GM18519 (cell line): ENCODE data around the gene CDC5L.
"Not testable (repeated sequence)": the region's sequence is repeated elsewhere in the genome, so short reads cannot be mapped to it uniquely, and the experiment has no call there.

Experiments
- ATAC-seq: cut with Tn5 transposase; IDR thresholded peaks from one replicate; pipeline ENCODE4 v1.9.1; 2021; ENCODE audit warnings: mild to moderate bottlenecking, moderate library complexity; ENCODE audit not compliant: unreplicated experiment, low FRiP score

The CDC5L gene

DNA sequence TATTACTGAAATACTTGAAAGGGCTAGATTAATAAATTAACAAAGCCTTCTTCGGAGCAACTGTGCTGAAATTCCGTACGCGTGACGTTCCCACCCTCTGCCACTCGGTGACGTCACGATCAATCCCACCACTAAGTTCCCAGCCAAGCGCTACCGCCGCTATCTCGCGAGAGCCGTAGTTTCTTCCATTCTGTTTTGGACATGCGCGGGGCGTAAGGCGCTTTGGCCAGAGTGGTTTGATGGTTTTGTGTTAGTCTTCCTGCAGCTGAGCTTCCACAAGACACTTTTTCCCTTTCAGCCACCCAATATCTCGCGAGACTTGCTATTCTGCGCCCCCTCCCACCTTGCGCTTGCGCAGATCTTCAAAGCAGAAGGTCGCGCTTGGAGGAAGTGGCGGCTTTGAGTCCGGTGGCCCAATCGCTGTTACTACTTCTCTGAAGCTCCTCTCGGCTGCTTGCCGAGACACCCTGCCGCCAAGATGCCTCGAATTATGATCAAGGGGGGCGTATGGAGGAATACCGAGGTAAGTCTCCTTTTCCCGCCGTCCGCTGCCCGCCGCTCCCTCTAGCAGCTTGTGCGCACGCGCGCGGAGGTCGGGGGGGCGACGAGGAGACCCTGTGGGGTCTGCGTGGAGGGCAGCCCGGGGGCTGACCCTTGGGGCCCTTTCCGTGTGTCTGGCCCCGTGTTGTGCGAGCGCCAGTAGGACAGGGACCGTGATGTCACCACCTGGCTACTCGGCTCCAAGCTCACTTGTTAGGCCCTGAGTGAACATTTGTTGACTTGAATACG lies at the start of gene CDC5L:
Gene CDC5L, plus strand, starts transcription at position 361 of the 789 bp plus-strand sequence. Its CDS starts 118 bp downstream, at position 479.
- peak; percentile 76 for ATAC-seq

DNA sequence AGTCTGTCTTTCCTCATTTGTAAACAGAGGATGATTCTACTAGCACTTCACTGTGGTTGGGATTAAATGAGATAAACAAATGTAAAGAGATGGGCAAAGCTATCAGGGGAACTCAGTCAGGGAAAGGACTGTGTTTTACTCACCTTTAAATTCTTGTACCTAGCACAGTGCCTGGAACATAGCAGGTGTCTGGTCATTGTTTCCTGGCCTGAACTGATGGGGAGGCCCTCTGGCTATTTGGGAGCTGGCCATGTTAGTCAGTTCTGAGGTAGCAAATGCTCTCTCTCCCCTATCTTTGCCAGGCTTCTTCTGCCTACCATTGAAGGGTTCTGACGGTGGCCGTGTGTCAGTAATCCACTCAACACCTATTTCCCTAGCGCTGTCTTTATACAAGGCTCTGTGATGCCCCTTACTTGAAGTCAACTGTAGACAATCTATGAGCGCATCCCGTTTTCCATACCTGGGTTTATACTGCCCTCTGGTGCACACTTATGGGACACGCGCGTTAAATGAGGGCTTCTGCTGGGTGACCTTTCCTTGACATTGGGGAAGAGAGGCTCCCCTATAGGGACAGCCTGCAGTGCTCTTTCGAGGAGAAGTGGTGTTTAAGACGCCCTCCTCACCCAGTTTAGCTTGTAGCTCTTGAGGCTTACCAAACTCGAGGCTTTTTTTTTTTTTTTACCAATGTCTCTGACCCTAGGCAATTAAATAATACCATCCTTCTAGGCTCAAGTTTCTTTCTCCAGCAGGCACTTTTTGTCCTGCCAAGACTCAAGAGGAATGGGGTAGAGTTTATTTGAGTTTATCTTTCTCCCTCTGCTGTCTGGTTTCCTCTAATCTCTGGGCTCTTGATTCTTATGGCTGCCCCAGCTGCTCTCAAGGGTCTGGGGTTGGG lies 49.0 kb upstream of the CDC5L start:
- ATAC-seq = no peak

DNA sequence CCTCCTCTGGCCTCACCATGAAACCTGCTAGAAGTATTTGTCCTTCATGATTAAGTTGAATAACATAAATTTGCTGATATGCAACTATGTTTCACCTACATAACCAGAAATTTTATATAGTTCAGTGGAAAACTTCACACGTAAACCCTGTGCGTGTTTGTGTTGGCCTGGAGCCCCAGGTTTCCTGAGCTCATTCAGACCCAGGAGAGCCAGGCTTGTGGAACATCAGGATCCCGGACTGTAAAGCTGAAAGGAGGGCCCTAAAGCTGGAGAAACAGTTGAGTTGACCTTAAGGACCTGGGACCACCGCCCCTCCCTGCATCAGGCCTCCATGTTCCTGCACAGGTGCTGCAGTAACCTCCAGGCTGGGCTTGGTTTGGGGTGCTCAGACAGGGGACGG lies 48.2 kb upstream of the CDC5L start:
- ATAC-seq = no peak

DNA sequence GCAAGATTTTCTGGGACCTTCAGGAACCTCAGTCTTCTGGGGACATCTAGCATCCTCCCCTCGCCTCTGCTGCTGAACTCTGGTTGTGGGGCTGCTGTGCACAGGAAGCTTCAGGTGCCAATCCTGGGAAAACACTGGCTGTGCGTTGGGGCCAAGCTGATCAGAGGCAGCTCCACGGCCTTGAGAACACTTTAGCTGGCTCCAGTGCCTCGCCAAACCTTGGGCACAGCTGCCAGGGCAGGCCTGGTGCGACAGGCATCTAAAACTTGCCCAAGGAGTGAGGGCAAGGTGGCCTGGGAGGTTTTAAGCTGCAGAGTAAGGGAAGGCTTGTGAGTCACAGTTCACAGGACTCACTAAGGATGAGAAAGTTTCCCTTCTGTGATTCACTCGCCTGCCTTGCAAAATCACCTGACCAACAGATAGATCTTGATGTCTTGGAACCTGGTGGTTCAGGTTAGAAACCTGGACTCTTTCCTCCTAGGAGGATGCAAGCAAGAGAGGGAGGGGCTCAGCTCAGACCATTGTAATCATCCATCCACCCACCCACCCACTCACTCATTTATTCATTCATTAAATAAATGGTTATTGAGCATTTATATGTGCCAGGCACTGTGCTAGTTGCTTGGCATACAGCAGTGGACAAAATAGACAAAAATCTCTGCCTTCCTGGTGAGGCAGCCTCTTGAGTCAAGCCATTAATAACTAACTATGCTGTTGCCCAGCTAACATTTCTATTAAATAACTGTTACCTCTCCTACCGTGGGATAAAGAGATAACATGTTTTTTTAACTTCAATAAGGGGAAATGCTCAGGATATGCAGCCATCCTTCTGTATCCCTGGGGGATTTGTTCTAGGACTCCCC lies 47.5 kb upstream of the CDC5L start:
- ATAC-seq = no peak

DNA sequence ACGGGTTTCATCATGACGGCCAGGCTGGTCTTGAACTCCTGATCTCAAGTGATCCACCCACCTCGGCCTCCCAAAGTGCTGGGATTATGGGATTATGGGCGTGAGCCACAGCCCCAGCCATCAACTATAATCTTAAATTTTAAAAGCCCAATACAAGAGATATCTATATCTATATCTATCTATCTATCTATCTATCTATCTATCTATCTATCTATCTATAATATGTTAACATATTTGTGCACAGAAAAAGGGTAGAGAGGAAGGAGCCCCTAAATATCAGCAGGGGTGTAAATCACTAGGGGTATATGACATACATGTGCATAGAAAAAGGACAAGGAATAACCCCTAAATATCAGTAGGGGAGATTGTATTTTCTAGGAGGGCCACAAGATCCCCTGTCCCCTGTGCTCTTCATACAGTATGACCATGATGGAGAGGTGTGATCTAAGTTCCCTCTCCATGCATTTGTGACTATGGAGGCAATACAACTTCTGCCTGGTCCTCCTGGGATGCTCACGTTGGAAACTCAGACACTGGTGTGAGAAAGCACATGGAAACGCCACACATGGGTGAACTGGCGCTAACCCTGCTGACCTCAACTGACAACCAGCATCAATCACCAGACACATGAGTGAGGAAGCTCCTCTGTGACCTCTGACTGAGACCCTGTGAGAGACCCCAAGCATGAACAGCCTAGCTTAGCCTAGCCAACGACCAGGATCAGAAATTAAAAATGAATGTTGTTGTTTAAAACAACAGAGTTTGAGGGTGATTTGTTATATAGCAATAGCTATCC lies 46.2 kb upstream of the CDC5L start:
- ATAC-seq = no peak

DNA sequence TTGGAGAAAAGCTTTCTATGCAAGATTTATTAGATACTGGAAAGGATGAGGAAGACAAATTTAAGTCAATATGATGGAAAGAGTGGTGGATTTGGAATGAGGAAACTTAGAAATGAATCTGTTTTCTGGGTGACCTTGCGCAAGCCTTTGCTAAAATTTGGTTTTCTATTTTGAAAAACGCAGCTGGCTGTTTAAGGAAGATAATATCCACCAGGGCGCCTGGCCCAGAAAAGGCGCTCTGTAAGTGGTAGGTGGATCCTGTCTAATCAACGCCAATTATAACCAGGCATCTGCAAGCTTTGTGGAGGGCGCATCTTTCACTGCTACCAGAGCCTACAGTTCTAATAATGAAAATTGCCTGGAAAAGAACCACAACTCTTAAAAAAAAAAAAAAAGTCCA lies 45.5 kb upstream of the CDC5L start:
- ATAC-seq = no peak

DNA sequence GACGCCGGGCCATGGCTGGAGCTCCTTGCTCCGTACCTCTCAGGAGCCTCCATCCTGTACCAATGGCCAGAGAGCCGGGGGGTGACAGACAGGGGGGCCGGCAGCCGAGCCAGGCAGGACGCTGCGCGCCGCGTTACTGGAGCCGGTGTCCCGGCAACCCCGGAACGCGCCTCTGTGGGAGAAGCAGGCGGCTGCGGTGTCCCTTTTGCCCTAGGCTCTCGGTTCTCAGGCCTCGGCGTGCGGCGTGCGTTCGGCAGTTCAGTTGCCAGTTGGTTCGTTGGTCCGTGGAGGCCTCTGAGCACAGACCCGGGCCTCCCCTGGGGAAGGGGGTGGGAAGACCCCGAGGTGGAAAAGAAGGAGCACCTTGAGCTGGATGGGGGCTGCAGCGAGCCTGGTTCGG lies 45.0 kb upstream of the CDC5L start, which contains the start of gene SPATS1:
Gene SPATS1, plus strand, starts transcription at position 162 of the 400 bp plus-strand sequence. CDS start 446 bp downstream, outside the sequence.
- no peak for ATAC-seq

DNA sequence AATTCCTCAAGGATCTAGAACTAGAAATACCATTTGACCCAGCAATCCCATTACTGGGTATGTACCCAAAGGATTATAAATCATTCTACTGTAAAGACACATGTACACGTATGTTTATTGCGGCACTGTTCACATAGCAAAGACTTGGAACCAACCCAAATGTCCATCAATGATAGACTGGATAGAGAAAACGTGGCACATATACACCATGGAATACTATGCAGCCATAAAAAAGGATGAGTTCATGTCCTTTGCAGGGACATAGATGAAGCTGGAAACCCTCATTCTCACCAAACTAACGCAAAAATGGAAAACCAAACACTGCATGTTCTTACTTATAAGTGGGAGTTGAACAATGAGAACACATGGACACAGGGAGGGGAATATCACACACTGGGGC lies 40.7 kb upstream of the CDC5L start:
- not testable (repeated sequence) for ATAC-seq

DNA sequence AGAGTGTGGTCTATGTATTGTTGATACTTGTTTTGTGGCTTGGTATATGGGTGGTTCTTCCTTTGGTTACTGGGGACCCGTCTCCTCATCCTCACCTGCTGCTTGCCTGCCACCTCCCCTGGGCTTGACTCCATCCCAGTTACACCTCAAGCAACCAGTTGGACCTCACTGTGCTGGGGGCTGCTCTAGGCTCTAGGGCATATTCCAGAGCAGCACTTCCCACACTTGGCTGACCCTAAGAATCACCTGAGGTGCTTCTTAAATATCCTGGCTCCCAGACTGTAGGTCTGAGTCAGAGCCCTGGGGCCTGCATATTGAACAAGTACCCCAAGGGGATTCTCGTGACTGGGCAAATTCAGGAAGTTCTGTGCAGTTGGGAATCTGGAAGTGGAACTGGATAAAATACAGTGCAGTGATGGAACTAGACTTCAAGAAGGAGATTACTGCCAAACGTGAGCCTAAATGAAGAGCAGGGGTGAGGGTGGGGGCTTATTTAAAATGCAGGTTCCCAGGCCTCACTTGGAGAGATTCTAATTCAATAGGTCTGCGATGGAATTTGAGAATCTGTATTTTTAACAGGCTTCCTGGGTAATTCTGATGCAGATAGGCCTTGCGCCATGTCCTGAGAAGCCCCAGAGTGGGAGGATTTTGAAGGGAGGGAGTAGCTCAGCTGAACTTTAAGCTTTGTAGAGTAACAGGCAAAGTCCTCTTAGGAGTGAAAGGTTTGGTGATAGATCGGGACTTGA lies 37.4 kb upstream of the CDC5L start:
- ATAC-seq = no peak

DNA sequence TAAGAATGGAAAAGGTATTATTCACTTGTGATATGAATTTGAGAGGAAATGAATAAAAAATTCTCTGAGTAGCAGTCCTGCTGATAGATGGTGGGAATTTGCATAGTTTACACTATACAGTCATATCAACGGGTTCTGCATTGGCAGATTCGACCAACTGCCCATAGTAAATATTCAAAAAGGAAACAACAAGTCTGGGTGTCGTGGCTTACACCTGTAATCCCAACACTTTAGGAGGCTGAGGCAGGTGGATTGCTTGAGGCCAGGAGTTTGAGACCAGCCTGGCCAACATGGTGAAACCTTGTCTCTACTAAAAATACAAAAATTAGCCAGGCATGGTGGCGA lies 36.9 kb upstream of the CDC5L start:
- not testable (repeated sequence) for ATAC-seq

DNA sequence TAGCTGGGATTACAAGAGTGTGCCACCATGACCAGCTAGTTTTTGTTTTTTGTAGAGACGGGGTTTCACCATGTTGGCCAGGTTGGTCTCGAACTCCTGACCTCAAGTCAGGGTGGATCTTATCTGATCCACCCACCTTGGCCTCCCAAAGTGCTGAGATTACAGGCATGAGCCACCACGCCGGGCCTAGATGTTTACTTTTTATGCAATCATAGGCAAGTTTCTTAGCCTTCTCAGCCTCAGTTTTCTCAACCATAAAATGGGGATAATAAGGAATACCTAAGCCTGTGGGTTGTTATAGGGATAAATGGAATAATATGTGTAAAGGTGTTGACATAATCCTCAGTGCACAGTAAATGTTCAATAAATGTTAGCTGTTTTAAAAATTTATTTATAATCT lies 35.2 kb upstream of the CDC5L start:
- ATAC-seq = no peak

DNA sequence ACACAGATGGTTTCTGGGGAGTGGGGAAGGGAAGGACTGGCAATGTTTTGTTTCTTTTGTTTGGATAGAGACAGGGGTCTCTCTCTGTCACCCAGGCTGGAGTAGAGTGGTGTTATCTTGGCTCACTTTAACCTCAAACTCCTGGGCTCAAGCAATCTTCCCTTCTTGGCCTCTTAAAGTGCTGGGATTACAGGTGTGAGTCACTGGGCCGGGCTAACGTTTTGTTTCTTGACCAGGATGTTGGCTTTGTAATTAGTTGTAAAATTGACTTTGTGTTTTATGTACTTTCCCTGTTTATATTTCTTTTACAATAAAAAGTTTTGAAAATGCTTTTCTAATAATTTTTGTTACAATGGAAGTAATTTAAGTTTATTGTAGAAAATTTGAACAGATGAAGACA lies 34.2 kb upstream of the CDC5L start:
- no peak for ATAC-seq

DNA sequence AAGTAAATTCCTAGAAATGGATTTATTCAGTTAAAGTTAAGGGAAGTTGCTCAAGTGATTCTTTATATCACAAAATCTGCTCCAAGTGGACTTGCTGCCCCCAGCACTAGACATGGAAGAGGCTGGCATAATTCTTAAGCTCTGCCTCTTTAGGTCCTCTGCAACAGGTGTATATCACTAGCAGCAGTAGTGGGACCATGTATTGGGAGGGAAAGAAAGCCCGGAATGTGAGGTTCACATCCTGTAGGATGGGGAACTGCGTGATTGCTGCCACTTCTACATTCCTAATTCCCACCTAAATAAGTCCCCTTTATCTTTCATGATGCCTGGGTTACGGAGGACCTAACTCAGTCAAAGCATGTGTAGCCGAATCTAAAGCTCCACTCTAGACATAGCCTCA lies 31.9 kb upstream of the CDC5L start:
- ATAC-seq = no peak

DNA sequence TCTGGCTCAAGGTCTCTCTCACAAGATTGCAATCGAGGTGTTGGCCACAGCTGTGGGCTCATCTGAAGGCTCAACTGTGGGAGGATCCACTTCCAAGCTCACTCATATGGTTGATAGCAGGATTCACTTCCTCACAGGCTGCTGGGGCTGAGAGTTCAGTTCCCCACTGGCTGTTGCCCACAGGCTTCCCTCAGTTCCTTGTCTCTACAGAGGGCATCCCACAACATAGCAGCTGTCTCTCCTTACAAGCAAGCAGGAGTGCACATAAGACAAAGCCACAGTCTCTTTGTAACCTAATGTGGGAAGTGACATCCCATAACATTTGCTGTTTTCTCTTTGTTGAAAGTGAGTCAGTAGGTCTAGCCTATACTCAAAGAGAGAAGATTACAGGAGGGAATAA lies 31.0 kb upstream of the CDC5L start:
- ATAC-seq = no peak

DNA sequence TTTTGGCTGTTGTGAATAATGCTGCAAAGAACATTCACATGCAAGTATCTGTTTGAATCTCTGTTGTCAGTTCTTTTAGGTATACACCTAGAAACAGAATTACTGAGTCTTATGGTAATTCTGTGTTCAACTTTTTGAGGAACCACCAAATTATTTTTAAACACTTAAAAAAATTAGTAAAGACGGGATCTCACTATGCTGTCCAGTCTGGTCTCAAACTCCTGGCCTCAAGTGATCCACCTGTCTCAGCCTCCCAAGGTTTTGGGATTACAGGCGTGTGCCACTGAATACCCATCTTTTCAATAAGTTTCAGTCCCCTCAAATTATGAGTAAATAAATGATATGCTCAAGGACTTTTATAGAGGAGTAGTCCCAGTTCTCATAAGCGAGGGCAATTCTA lies 27.5 kb upstream of the CDC5L start:
- ATAC-seq = no peak

DNA sequence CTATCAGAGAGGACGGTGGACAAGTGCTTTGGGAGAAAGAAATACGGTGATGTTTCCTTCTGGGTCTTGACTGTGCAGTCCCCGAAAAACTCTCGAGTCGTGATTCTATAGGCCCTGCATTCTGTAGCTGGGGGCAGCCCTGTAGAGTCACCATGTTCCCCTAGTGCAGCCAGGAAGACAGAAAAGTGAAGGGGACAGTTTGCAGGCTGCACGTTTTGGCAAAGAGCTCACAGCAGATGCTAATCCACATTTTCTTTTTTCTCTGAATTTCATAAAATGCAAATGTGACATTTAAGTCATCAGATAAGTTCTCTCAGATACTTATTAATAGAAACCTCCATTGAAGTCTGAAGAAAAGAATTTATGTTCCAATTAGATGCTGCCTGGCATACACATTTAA lies 25.6 kb upstream of the CDC5L start:
- no peak for ATAC-seq

DNA sequence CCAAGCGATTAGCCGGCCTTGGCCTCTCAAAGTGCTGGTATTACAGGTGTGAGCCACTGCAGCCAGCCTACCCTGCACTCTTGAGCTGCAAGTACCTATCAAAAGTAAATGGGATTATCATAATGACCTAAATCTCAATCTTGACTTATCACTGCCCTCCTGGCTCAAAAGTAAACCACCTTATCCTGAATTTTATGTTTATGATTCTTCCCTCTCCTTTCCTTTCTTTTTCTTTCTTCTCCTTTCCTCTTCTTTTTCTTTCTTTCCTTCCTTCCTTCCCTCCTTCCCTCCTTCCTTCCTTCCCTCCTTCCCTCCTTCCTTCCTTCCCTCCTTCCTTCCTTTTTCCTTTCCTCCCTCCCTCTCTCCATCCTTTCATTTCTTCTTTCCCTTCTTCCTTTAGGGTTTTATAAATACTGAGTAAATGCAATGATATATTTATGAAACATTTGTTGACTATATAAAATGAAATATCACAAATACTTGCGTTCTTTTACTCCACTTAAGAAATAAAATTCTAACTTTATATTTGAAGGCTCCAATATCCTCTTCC lies 24.1 kb upstream of the CDC5L start:
- no peak for ATAC-seq

DNA sequence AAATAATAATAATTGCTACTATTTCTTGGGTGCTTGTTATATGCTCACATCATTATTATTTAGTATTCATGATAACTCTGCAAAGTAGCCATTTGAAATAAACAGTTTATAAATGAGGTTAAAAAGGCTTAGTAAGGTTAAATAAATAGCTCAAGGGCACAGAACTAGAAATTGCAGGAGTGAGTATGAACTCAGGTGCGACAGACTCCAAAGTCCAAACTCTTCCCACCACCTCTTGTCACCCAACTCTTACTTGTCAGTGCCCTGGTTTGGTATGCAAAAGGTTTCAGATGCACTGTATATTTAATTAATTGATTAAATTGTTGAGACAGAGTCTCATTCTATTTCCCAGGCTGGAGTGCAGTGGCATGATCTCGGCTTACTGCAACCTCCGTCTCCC lies 20.7 kb upstream of the CDC5L start:
- ATAC-seq = no peak

DNA sequence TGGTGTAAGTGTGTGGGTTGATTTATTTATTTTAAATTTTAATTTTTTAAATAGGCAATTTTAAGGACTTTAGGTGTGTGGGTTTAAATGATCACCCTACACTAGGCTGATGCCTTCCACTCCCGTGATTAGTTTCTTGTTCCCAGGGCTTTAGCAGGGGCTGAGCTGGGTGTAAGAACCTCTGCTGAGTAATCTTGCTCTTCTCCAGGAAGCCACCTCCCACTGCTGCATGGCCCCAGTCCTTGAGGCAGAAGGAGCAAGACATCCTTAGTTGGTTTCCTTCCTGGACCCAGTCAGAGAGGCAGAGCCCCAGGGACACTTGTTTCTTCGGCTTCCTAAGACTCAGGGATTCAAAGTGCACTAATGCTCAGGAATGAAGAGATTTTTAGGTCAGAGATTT lies 19.8 kb upstream of the CDC5L start:
- no peak for ATAC-seq
